Measurements from ENCODE around the gene CACNA1I.

- TF ChIP-seq CTCF (conservative IDR thresholded peaks at IDR 0.05 in 1 of 2, IDR thresholded peaks at IDR 0.05 in 1 of 2; ENCODE audit: low read depth in 1 of 2, low read length in 2 of 2), result no peak
- TF ChIP-seq EZH2 (IDR thresholded peaks at IDR 0.05; ENCODE audit: low read length, missing control alignments), result peak; percentile 69
Measured at GRCh38 chr22:39661501-39661841, 90.9 kb downstream of the CACNA1I start.
